GM19043 (cell line): ENCODE measurements around the gene STK25.

Source experiments
- ATAC-seq: cut with Tn5 transposase; IDR thresholded peaks from one replicate; pipeline ENCODE4 v1.9.1; 2021; ENCODE audit warnings: low read depth; ENCODE audit not compliant: unreplicated experiment

The STK25 gene

GRCh38 chr2:241508240-241509154 lies at the start of gene STK25:
Gene STK25 (minus strand): TSS chr2:241508584. CDS start chr2:241508035, 549 bp downstream.
- ATAC-seq: peak; percentile 92

GRCh38 chr2:241556746-241557145 lies 48.4 kb upstream of the STK25 start:
- no peak for ATAC-seq

GRCh38 chr2:241555711-241556110 lies 47.3 kb upstream of the STK25 start:
- ATAC-seq: no peak

- ATAC-seq: no peak
These were observed 46.4 kb upstream of the STK25 start for GRCh38 chr2:241554610-241555322.

GRCh38 chr2:241553981-241554380 lies 45.6 kb upstream of the STK25 start:
- no peak for ATAC-seq

GRCh38 chr2:241553512-241553830 lies 45.1 kb upstream of the STK25 start:
- ATAC-seq: no peak

- no peak for ATAC-seq
These were observed 43.8 kb upstream of the STK25 start for GRCh38 chr2:241551998-241552737.

GRCh38 chr2:241551599-241551997 lies 43.2 kb upstream of the STK25 start:
- no peak for ATAC-seq

- ATAC-seq: no peak
These were observed 42.5 kb upstream of the STK25 start for GRCh38 chr2:241550616-241551580.

GRCh38 chr2:241548451-241548835 lies 40.1 kb upstream of the STK25 start:
- ATAC-seq: no peak

- ATAC-seq: no peak
These were observed 39.5 kb upstream of the STK25 start for GRCh38 chr2:241547781-241548450.

GRCh38 chr2:241546771-241547498 lies 38.6 kb upstream of the STK25 start:
- no peak for ATAC-seq

GRCh38 chr2:241545523-241546473 lies 37.4 kb upstream of the STK25 start:
- no peak for ATAC-seq

- no peak for ATAC-seq
These were observed 36.7 kb upstream of the STK25 start for GRCh38 chr2:241545106-241545505.

GRCh38 chr2:241542278-241542605 lies 33.9 kb upstream of the STK25 start:
- ATAC-seq: no peak

GRCh38 chr2:241541564-241542277 lies 33.3 kb upstream of the STK25 start:
- ATAC-seq: no peak
